NCI-H69 (cell line): Measurements from ENCODE around the gene SRGAP3.

Source experiments
- DNase-seq: peaks from one replicate; lab custom pipeline; 2025; lab: John Stamatoyannopoulos, UW

Gene SRGAP3

GRCh38 chr3:9173445-9173844 is 76.0 kb downstream of the SRGAP3 start:
- no peak for DNase-seq

- DNase-seq: peak; percentile 77
Measured at GRCh38 chr3:9172851-9173321, 76.6 kb downstream of the SRGAP3 start.

GRCh38 chr3:9170851-9171160 is 78.6 kb downstream of the SRGAP3 start:
- DNase-seq: no peak

- DNase-seq: no peak
Measured at GRCh38 chr3:9169956-9170850, 79.2 kb downstream of the SRGAP3 start.

- no peak for DNase-seq
Measured at GRCh38 chr3:9169326-9169725, 80.1 kb downstream of the SRGAP3 start.

GRCh38 chr3:9168241-9168741 is 81.2 kb downstream of the SRGAP3 start:
- no peak for DNase-seq

- no peak for DNase-seq
Measured at GRCh38 chr3:9167222-9167621, 82.2 kb downstream of the SRGAP3 start.

- DNase-seq: no peak
Measured at GRCh38 chr3:9165421-9165820, 84.0 kb downstream of the SRGAP3 start.

- no peak for DNase-seq
Measured at GRCh38 chr3:9163289-9163688, 86.2 kb downstream of the SRGAP3 start.

- no peak for DNase-seq
Measured at GRCh38 chr3:9161811-9162210, 87.6 kb downstream of the SRGAP3 start.

GRCh38 chr3:9161298-9161697 is 88.1 kb downstream of the SRGAP3 start:
- DNase-seq: no peak

- DNase-seq: no peak
Measured at GRCh38 chr3:9158865-9159630, 90.4 kb downstream of the SRGAP3 start.

GRCh38 chr3:9157651-9158362 is 91.6 kb downstream of the SRGAP3 start:
- no peak for DNase-seq

GRCh38 chr3:9156604-9157003 is 92.8 kb downstream of the SRGAP3 start:
- DNase-seq: no peak

- DNase-seq: no peak
Measured at GRCh38 chr3:9155028-9155427, 94.4 kb downstream of the SRGAP3 start.

- DNase-seq: no peak
Measured at GRCh38 chr3:9153904-9154619, 95.4 kb downstream of the SRGAP3 start.

- no peak for DNase-seq
Measured at GRCh38 chr3:9151240-9151639, 98.2 kb downstream of the SRGAP3 start.

- DNase-seq: no peak
Measured at GRCh38 chr3:9149566-9149965, 99.9 kb downstream of the SRGAP3 start.

GRCh38 chr3:9147896-9148266 is 101.6 kb downstream of the SRGAP3 start:
- no peak for DNase-seq

GRCh38 chr3:9147215-9147895 is 102.1 kb downstream of the SRGAP3 start:
- DNase-seq: no peak

GRCh38 chr3:9146367-9147071 is 102.9 kb downstream of the SRGAP3 start:
- DNase-seq: no peak
